Eye (tissue), 1 donor: ENCODE data around the gene SCLY.

Experiments
- DNase-seq: peaks from one replicate; pipeline ENCODE4 v3.0.0-alpha.2; 2015

The SCLY gene

GRCh38 chr2:238077292-238077691, 16.5 kb downstream of the SCLY start:
- DNase-seq, result no peak

GRCh38 chr2:238079874-238080327, 19.1 kb downstream of the SCLY start:
- DNase-seq, result no peak

- no peak for DNase-seq
These were observed 19.7 kb downstream of the SCLY start for GRCh38 chr2:238080518-238080917.

GRCh38 chr2:238081150-238081549, 20.3 kb downstream of the SCLY start:
- no peak for DNase-seq

- no peak for DNase-seq
These were observed 20.8 kb downstream of the SCLY start for GRCh38 chr2:238081561-238081960.

GRCh38 chr2:238082151-238082550, 21.4 kb downstream of the SCLY start:
- no peak for DNase-seq

- DNase-seq, result no peak
These were observed 22.0 kb downstream of the SCLY start for GRCh38 chr2:238082827-238083226.

GRCh38 chr2:238083919-238084318, 23.1 kb downstream of the SCLY start:
- DNase-seq, result no peak

GRCh38 chr2:238084761-238085160, 24.0 kb downstream of the SCLY start:
- DNase-seq, result no peak

GRCh38 chr2:238085899-238086298, 25.1 kb downstream of the SCLY start:
- DNase-seq, result no peak

GRCh38 chr2:238087211-238087610, 26.4 kb downstream of the SCLY start:
- no peak for DNase-seq

- DNase-seq, result no peak
These were observed 30.1 kb downstream of the SCLY start for GRCh38 chr2:238090887-238091286.

GRCh38 chr2:238091436-238092060, 30.7 kb downstream of the SCLY start:
- DNase-seq, result no peak

- DNase-seq, result no peak
These were observed 31.8 kb downstream of the SCLY start for GRCh38 chr2:238092486-238093035.

- no peak for DNase-seq
These were observed 32.7 kb downstream of the SCLY start for GRCh38 chr2:238093181-238094140.

GRCh38 chr2:238094438-238095022, 33.7 kb downstream of the SCLY start:
- no peak for DNase-seq

- no peak for DNase-seq
These were observed 34.3 kb downstream of the SCLY start for GRCh38 chr2:238095143-238095542.

- DNase-seq, result no peak
These were observed 35.7 kb downstream of the SCLY start for GRCh38 chr2:238096311-238097011.

- no peak for DNase-seq
These were observed 36.6 kb downstream of the SCLY start for GRCh38 chr2:238097201-238097987.

- DNase-seq, result no peak
These were observed 37.4 kb downstream of the SCLY start for GRCh38 chr2:238097988-238098871.
